Karpas-422 (cell line): ENCODE data around the gene FGD4. TPM values are rescaled to one million over a fixed set of nuclear protein-coding genes. Genes with fewer than 3 reads are reported as not detected.

Source experiments
- DNase-seq: peaks from one replicate; pipeline ENCODE4 v3.0.0-alpha.2; 2015
- H2AFZ ChIP-seq: fragments of 200-600 bp; sonication (generic); 2 replicates; pipeline ENCODE4 v1.6.1; 2014; ENCODE audit warnings: antibody characterized with exemption, low read length, mixed read lengths
- H3K27ac ChIP-seq: fragments of 200-600 bp; sonication (generic); 2 replicates; pipeline ENCODE4 v1.5.1; 2014; ENCODE audit warnings: mild to moderate bottlenecking, low read length, moderate library complexity
- H3K27me3 ChIP-seq: fragments of 200-600 bp; sonication (generic); 2 replicates; pipeline ENCODE4 v1.6.1; 2014; ENCODE audit warnings: low read length, mixed read lengths
- H3K36me3 ChIP-seq: fragments of 200-600 bp; sonication (generic); 2 replicates; pipeline ENCODE4 v1.6.1; 2014; ENCODE audit warnings: low read length, mixed read lengths; ENCODE audit not compliant: insufficient read depth
- H3K4me1 ChIP-seq: fragments of 200-600 bp; sonication (generic); 2 replicates; pipeline ENCODE4 v1.6.1; 2014; ENCODE audit warnings: mild to moderate bottlenecking, low read length, mixed read lengths
- H3K4me2 ChIP-seq: fragments of 200-600 bp; sonication (generic); 2 replicates; pipeline ENCODE4 v1.6.1; 2014; ENCODE audit warnings: low read length, low read depth, mild to moderate bottlenecking; ENCODE audit not compliant: poor library complexity, severe bottlenecking
- H3K4me3 ChIP-seq: fragments of 200-600 bp; sonication (generic); 2 replicates; pipeline ENCODE4 v1.5.1; 2014; ENCODE audit warnings: mild to moderate bottlenecking, antibody characterized with exemption, low read length, mixed read lengths
- H3K79me2 ChIP-seq: fragments of 200-600 bp; sonication (generic); 2 replicates; pipeline ENCODE4 v1.6.1; 2014; ENCODE audit warnings: mild to moderate bottlenecking, low read length, mixed read lengths
- H3K9ac ChIP-seq: fragments of 200-600 bp; sonication (generic); 2 replicates; pipeline ENCODE4 v1.6.0; 2014; ENCODE audit warnings: low read length
- H3K9me2 ChIP-seq: fragments of 200-600 bp; sonication (generic), shearing (Covaris generic); replicated peaks from 2 replicates; pipeline ENCODE4 v1.6.0; 2014; ENCODE audit warnings: mild to moderate bottlenecking, low read length, moderate library complexity; ENCODE audit not compliant: insufficient read depth
- H3K9me3 ChIP-seq: fragments of 300-700, 200-600 bp; sonication (generic); 2 replicates; pipeline ENCODE4 v1.6.1; 2014; ENCODE audit warnings: low read length, mixed read lengths
- H4K20me1 ChIP-seq: fragments of 200-600 bp; sonication (generic); 2 replicates; pipeline ENCODE4 v1.6.1; 2014; ENCODE audit warnings: mild to moderate bottlenecking, antibody characterized with exemption, low read length, low read depth; ENCODE audit not compliant: insufficient read depth
- total RNA-seq: library from RNA; depleted of rRNA; stranded (reverse); fragments of >200 nt; shearing (Covaris generic); gene quantifications from 2 replicates; pipeline ENCODE4 v1.2.3, GENCODE V29; 2014; ENCODE audit warnings: low replicate concordance

Gene FGD4
- total RNA-seq, 1 experiment from 2014 or later, result 0.11 TPM

GRCh38 chr12:32418221-32418620, 18.9 kb downstream of the FGD4 start:
- Histone ChIP-seq H3K27ac (no peak overlapping the region), H3K9ac (no peak overlapping the region), H3K4me2 (no peak overlapping the region), H3K4me1 (no peaks in the 10 kb centered on the region), H3K9me2 (no peaks in the 10 kb centered on the region), H4K20me1 (no peaks in the 10 kb centered on the region), H2AFZ (no peak overlapping the region), H3K4me3 (no peak overlapping the region), H3K36me3 (no peaks in the 10 kb centered on the region), H3K79me2 (no peaks in the 10 kb centered on the region), H3K9me3 (no peaks in the 10 kb centered on the region), H3K27me3 (no peaks in the 10 kb centered on the region)
- DNase-seq, result no peak

- Histone ChIP-seq H4K20me1 (no peaks in the 10 kb centered on the region), H3K27ac (no peak overlapping the region), H3K79me2 (no peaks in the 10 kb centered on the region), H3K9me2 (no peaks in the 10 kb centered on the region), H3K9me3 (no peaks in the 10 kb centered on the region), H3K4me3 (no peak overlapping the region), H3K4me1 (no peaks in the 10 kb centered on the region), H3K4me2 (no peak overlapping the region), H2AFZ (no peak overlapping the region), H3K27me3 (no peaks in the 10 kb centered on the region), H3K9ac (no peak overlapping the region), H3K36me3 (no peaks in the 10 kb centered on the region)
- DNase-seq, result no peak
These were observed 19.7 kb downstream of the FGD4 start for GRCh38 chr12:32418903-32419519.

- Histone ChIP-seq H4K20me1 (no peaks in the 10 kb centered on the region), H3K4me3 (no peak overlapping the region), H3K79me2 (no peaks in the 10 kb centered on the region), H3K27me3 (no peaks in the 10 kb centered on the region), H2AFZ (no peak overlapping the region), H3K4me2 (no peak overlapping the region), H3K9me2 (no peaks in the 10 kb centered on the region), H3K27ac (no peak overlapping the region), H3K9me3 (no peaks in the 10 kb centered on the region), H3K4me1 (no peaks in the 10 kb centered on the region), H3K36me3 (no peaks in the 10 kb centered on the region), H3K9ac (no peak overlapping the region)
- DNase-seq, result no peak
These were observed 20.2 kb downstream of the FGD4 start for GRCh38 chr12:32419520-32419960.

- Histone ChIP-seq H4K20me1 (no peaks in the 10 kb centered on the region), H3K9me2 (no peaks in the 10 kb centered on the region), H2AFZ (no peak overlapping the region), H3K27ac (no peak overlapping the region), H3K79me2 (no peaks in the 10 kb centered on the region), H3K36me3 (no peaks in the 10 kb centered on the region), H3K4me2 (no peak overlapping the region), H3K9ac (no peak overlapping the region), H3K4me3 (no peak overlapping the region), H3K9me3 (no peaks in the 10 kb centered on the region), H3K4me1 (no peaks in the 10 kb centered on the region), H3K27me3 (no peaks in the 10 kb centered on the region)
- no peak for DNase-seq
These were observed 21.0 kb downstream of the FGD4 start for GRCh38 chr12:32420356-32420755.

DNA sequence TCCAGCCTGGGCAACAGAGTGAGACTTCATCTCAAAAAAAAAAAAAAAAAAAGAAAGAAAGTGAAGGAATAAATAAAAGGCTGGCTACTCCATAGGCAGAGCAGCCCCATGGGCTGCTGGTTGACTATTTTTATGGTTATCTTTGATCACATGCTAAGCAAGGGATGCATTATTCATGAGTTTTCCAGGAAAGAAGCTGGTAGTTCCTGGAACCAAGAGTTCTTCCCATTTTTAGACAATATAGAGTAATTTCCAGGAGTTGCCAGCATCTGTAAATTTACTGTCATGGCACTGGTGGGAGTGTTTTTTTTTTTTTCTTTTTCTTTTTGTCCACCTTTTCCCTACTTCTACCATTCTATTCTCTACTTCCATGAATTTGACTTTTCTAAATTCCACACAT, 24.2 kb downstream of the FGD4 start:
- no peaks in the 10 kb centered on the region for H3K79me2 ChIP-seq
- H3K4me1 ChIP-seq, result no peaks in the 10 kb centered on the region
- H3K9me2 ChIP-seq, result no peaks in the 10 kb centered on the region
- H3K4me2 ChIP-seq, result no peak overlapping the region
- no peaks in the 10 kb centered on the region for H4K20me1 ChIP-seq
- H3K27me3 ChIP-seq, result no peaks in the 10 kb centered on the region
- no peak overlapping the region for H3K4me3 ChIP-seq
- H2AFZ ChIP-seq, result no peak overlapping the region
- H3K9me3 ChIP-seq, result no peaks in the 10 kb centered on the region
- no peaks in the 10 kb centered on the region for H3K36me3 ChIP-seq
- H3K27ac ChIP-seq, result no peak overlapping the region
- DNase-seq, result no peak
- no peak overlapping the region for H3K9ac ChIP-seq

DNA sequence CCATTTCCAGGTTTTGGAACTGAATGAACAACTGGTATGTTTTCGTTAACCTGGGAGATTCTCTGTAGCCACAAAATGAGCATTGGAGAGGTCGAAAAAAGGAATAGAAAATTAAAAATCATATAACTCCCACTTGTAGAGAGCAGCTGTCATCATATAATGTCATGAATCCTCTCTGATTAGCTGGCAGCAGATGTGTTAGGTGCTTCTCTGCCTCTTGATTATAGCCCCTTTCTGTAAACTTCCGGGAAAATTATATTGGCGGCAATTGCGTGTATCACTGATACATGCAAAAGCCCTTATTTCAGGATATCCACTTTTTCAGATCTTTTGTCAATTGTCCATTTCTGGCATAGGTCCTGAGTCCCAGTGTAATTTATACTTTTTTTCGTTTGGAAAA, 31.7 kb downstream of the FGD4 start:
- Histone ChIP-seq H4K20me1 (no peaks in the 10 kb centered on the region), H3K9ac (no peak overlapping the region), H3K4me3 (no peak overlapping the region)

GRCh38 chr12:32435921-32436705, 36.8 kb downstream of the FGD4 start:
- Histone ChIP-seq H3K79me2 (no peaks in the 10 kb centered on the region), H3K4me2 (no peak overlapping the region), H3K36me3 (no peaks in the 10 kb centered on the region), H4K20me1 (no peaks in the 10 kb centered on the region), H3K27ac (no peak overlapping the region), H3K4me1 (no peaks in the 10 kb centered on the region), H3K9ac (no peak overlapping the region), H3K9me2 (no peaks in the 10 kb centered on the region), H3K9me3 (no peaks in the 10 kb centered on the region), H2AFZ (no peak overlapping the region), H3K4me3 (no peak overlapping the region), H3K27me3 (no peaks in the 10 kb centered on the region)
- no peak for DNase-seq

More for the DNA sequence above, 31.7 kb downstream of the FGD4 start:
- H3K27me3 ChIP-seq, result no peaks in the 10 kb centered on the region
- H3K79me2 ChIP-seq, result no peaks in the 10 kb centered on the region
- no peak overlapping the region for H3K27ac ChIP-seq
- no peak overlapping the region for H2AFZ ChIP-seq
- H3K4me2 ChIP-seq, result no peak overlapping the region
- no peaks in the 10 kb centered on the region for H3K4me1 ChIP-seq
- H3K36me3 ChIP-seq, result no peaks in the 10 kb centered on the region
- no peaks in the 10 kb centered on the region for H3K9me3 ChIP-seq
- no peak for DNase-seq
- no peaks in the 10 kb centered on the region for H3K9me2 ChIP-seq

DNA sequence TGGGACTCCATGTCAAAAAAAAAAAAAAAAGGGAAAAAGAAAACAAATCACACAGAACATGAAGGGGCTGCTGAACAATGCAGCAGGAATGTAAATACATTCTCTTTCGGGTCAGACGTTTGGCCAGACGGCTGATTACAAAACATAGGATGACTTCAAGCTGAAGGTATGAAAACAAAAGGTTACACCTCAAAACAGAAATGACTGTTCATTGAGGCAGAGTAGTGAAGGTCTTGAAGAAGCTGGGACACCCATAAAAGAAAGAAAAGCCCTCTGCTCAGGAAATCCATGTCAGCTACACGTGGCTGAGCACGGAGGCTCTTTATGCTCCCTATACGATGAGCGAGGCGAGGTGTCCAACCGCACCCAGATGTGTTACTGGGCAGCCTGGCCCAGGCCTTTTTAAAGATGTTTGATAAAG, 37.7 kb downstream of the FGD4 start:
- Histone ChIP-seq H3K27ac (no peak overlapping the region), H3K79me2 (no peaks in the 10 kb centered on the region), H3K27me3 (no peaks in the 10 kb centered on the region), H3K4me1 (no peaks in the 10 kb centered on the region), H3K9me3 (no peaks in the 10 kb centered on the region), H3K4me3 (no peak overlapping the region), H2AFZ (no peak overlapping the region), H3K9ac (no peak overlapping the region), H4K20me1 (no peaks in the 10 kb centered on the region), H3K4me2 (no peak overlapping the region), H3K36me3 (no peaks in the 10 kb centered on the region), H3K9me2 (no peaks in the 10 kb centered on the region)
- no peak for DNase-seq
